GM19099 (cell line): Measurements from ENCODE around the gene PDZK1.

Experiments used
- POLR2A ChIP-seq: IDR thresholded peaks from 3 replicates; pipeline ENCODE4 v1.6.1; 2011; ENCODE audit warnings: low read depth; ENCODE audit not compliant: insufficient read length; ENCODE audit errors: extremely low read depth

The PDZK1 gene

GRCh38 chr1:145690587-145691558, 16.3 kb downstream of the PDZK1 start:
- TF ChIP-seq POLR2A, result no peak

GRCh38 chr1:145689922-145690321, 17.2 kb downstream of the PDZK1 start:
- TF ChIP-seq POLR2A, result no peak

GRCh38 chr1:145688924-145689323, 18.2 kb downstream of the PDZK1 start:
- TF ChIP-seq POLR2A, result no peak

- TF ChIP-seq POLR2A, result no peak
Observed at GRCh38 chr1:145688328-145688727, 18.8 kb downstream of the PDZK1 start.
